ENCODE measurements around the gene MBOAT2. TPM values are rescaled to one million over a fixed set of nuclear protein-coding genes. Genes with fewer than 3 reads are reported as not detected.
A peak's percentile ranks its signal among the peaks of the same experiment; 100 is the strongest.

The MBOAT2 gene
- total RNA-seq, 3 donors from 2014 or later, result 36.1 to 65.6 (median 50.6) TPM

DNA sequence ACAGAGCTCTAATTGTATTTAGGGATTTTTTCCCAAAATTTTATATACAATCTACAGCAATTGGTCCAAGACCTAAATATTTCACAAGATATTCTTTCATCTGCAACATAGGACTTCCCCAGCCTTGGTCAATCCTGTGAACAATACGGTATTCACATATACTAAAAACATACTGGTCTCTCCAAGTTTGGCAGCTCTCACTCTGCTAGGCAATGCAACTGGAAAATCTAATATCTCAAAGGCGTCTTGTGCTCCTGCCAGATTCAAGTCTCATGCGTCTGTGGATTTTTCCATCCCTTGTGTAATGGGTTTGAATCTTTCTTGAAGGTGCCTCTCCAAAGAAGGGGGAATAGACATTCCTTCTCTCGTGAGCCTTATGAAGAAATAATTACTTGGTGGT, 27.4 kb upstream of the MBOAT2 start:
- Histone ChIP-seq H3K4me3 (no peak overlapping the region), H3K36me3 (ENCODE audit: low read depth) (no peaks in the 10 kb centered on the region), H3K4me1 (ENCODE audit: low read depth) (peaks cover 2% of the 10 kb centered on the region), H3K9me3 (no peaks in the 10 kb centered on the region)
- TF ChIP-seq CTCF (IDR thresholded peaks at IDR 0.05), result no peak
- ATAC-seq (no peak), DNase-seq (no peak)
- intact Hi-C loops (cut with DNase I, micrococcal nuclease), result no loop called here

GRCh38 chr2:9030190-9030589, 26.7 kb upstream of the MBOAT2 start:
- no peak for TF ChIP-seq CTCF (IDR thresholded peaks at IDR 0.05)
- Histone ChIP-seq H3K4me3 (no peak overlapping the region), H3K36me3 (ENCODE audit: low read depth) (no peaks in the 10 kb centered on the region), H3K4me1 (ENCODE audit: low read depth) (peaks cover 2% of the 10 kb centered on the region), H3K9me3 (no peaks in the 10 kb centered on the region)
- DNase-seq, result peak in 1 of 3 donors; percentile 16
- peak; percentile 31 for ATAC-seq
- intact Hi-C loops (cut with DNase I, micrococcal nuclease), result no loop called here

GRCh38 chr2:9029721-9030120, 26.2 kb upstream of the MBOAT2 start:
- no peak for TF ChIP-seq CTCF (IDR thresholded peaks at IDR 0.05)

GRCh38 chr2:9027884-9028283, 24.4 kb upstream of the MBOAT2 start:
- no peak for TF ChIP-seq CTCF (IDR thresholded peaks at IDR 0.05)
- ATAC-seq, result no peak
- intact Hi-C loops (cut with DNase I, micrococcal nuclease), result no loop called here

More at GRCh38 chr2:9029721-9030120, 26.2 kb upstream of the MBOAT2 start:
- ATAC-seq, result no peak
- intact Hi-C loops (cut with DNase I, micrococcal nuclease), result no loop called here
- Histone ChIP-seq H3K4me3 (no peak overlapping the region), H3K36me3 (ENCODE audit: low read depth) (no peaks in the 10 kb centered on the region), H3K4me1 (ENCODE audit: low read depth) (peaks cover 2% of the 10 kb centered on the region), H3K9me3 (no peaks in the 10 kb centered on the region)
- DNase-seq, result no peak

DNA sequence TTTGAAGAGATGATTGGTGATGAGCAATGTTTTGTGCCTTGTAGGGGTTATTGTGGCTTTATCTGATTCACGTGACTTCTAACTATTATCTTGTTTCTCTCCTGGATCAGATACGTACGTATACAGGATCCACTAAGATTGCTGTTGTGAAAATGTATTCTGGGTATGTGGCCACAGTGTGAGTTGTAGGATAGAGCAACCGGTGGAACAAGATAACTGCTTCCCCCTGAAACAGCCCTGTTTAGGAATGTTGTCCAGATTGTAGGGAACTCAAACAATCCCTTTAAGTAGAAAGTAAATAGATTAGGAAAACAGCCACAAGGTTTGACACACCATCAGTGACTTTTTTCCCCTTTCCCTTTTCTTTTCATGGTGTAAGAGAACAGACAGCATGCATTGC, 22.3 kb upstream of the MBOAT2 start:
- no peak for ATAC-seq

More at GRCh38 chr2:9027884-9028283, 24.4 kb upstream of the MBOAT2 start:
- Histone ChIP-seq H3K36me3 (ENCODE audit: low read depth) (no peaks in the 10 kb centered on the region), H3K4me3 (no peak overlapping the region), H3K4me1 (ENCODE audit: low read depth) (peaks cover 2% of the 10 kb centered on the region), H3K9me3 (no peaks in the 10 kb centered on the region)
- no peak for DNase-seq

More for the DNA sequence above, 22.3 kb upstream of the MBOAT2 start:
- H3K4me1 ChIP-seq (ENCODE audit: low read depth), result no peaks in the 10 kb centered on the region
- H3K4me3 ChIP-seq, result no peak overlapping the region
- intact Hi-C loops (cut with DNase I, micrococcal nuclease), result no loop called here
- no peak for TF ChIP-seq CTCF (IDR thresholded peaks at IDR 0.05)
- H3K36me3 ChIP-seq (ENCODE audit: low read depth), result no peaks in the 10 kb centered on the region
- DNase-seq, result no peak
- no peaks in the 10 kb centered on the region for H3K9me3 ChIP-seq
